GM12878 (cell line): ENCODE measurements around the gene HDDC3. TPM values are rescaled to one million over a fixed set of nuclear protein-coding genes. Genes with fewer than 3 reads are reported as not detected.

ENCODE experiments used
- ATAC-seq: fragments of 200-7000 bp; cut with Tn5 transposase; 3 replicates; pipeline ENCODE4 v1.9.1; 2020; ENCODE audit warnings: mild to moderate bottlenecking, moderate library complexity
- BruUV-seq: library from RNA; stranded (reverse); fragments of 400-500 nt; replicated peaks from 2 replicates; lab custom pipeline; 2021; lab: Mats Ljungman, UMichigan
- CTCF ChIA-PET: fragments of 300-600 bp; sonication (Branson Sonifier 250); formaldehyde crosslinking; extraction: SDS; loops from one replicate; lab custom pipeline; 2021; ENCODE audit warnings: inconsistent platforms; lab: Yijun Ruan, JAX
- POLR2A ChIA-PET: fragments of 350-600 bp; formaldehyde crosslinking; extraction: SDS; loops from one replicate; lab custom pipeline; 2021; ENCODE audit warnings: inconsistent platforms; lab: Charles Lee
- RAD21 ChIA-PET: fragments of 300-600 bp; sonication (Branson Sonifier 250); formaldehyde crosslinking; loops from one replicate; lab custom pipeline; 2023; ENCODE audit warnings: antibody characterized with exemption; ENCODE audit not compliant: unreplicated experiment; lab: Charles Lee
- SMC1A ChIA-PET: fragments of 300-600 bp; sonication (Branson Sonifier 250); formaldehyde crosslinking; loops from one replicate; lab custom pipeline; 2023; ENCODE audit not compliant: unreplicated experiment, uncharacterized antibody; lab: Charles Lee
- DNase-seq: peaks from one replicate; pipeline ENCODE4 v3.0.0-alpha.2; 2011; ENCODE audit warnings: low read depth, low spot score
- FAIRE-seq: peaks from 3 replicates; lab custom pipeline; 2011; peaks lifted over from hg19 to GRCh38; lab: Jason Lieb, UNC
- H2AFZ ChIP-seq: 2 replicates; pipeline ENCODE4 v1.6.0; 2011; ENCODE audit warnings: low read depth, low read length, control low read depth; ENCODE audit not compliant: control insufficient read depth
- H3K27ac ChIP-seq: 2 replicates; pipeline ENCODE4 v1.5.1; 2011; ENCODE audit warnings: control low read depth; ENCODE audit not compliant: control insufficient read depth, insufficient read depth
- H3K27me3 ChIP-seq, 2 experiments: replicated peaks in 1 of 2; 2 replicates each; pipeline versions ENCODE4 v1.6.0 to v1.6.1; 2011; ENCODE audit warnings: low read length in 1 of 2; ENCODE audit not compliant: control insufficient read depth in 2 of 2, insufficient read depth in 2 of 2
- H3K36me3 ChIP-seq, 2 experiments: 2 replicates each; pipeline ENCODE4 v1.5.1; 2011; ENCODE audit warnings: low read length in 1 of 2; ENCODE audit not compliant: control insufficient read depth in 2 of 2, insufficient read depth in 2 of 2
- H3K4me1 ChIP-seq: 2 replicates; pipeline ENCODE4 v1.6.1; 2011; ENCODE audit warnings: mild to moderate bottlenecking, low read length, moderate library complexity, mixed read lengths; ENCODE audit not compliant: control insufficient read depth, insufficient read depth
- H3K4me2 ChIP-seq: 2 replicates; pipeline ENCODE4 v1.6.0; 2011; ENCODE audit warnings: control low read depth; ENCODE audit not compliant: control insufficient read depth, insufficient read depth
- H3K4me3 ChIP-seq: fragments of 200-600 bp; sonication (generic); 2 replicates; pipeline ENCODE4 v1.5.1; 2016
- H3K79me2 ChIP-seq: 2 replicates; pipeline ENCODE4 v1.6.0; 2011; ENCODE audit warnings: low read length; ENCODE audit not compliant: control insufficient read depth, insufficient read depth
- H3K9ac ChIP-seq: 2 replicates; pipeline ENCODE4 v1.8.0; 2011; ENCODE audit warnings: low read length, control low read depth, mixed read lengths; ENCODE audit not compliant: control insufficient read depth, insufficient read depth
- H3K9me3 ChIP-seq: replicated peaks from 3 replicates; pipeline ENCODE4 v1.5.1; 2011; ENCODE audit warnings: mild to moderate bottlenecking, low read length; ENCODE audit not compliant: control insufficient read depth, insufficient read depth
- H4K20me1 ChIP-seq: 2 replicates; pipeline ENCODE4 v1.6.0; 2011; ENCODE audit not compliant: control insufficient read depth, insufficient read depth
- CTCF ChIP-seq, 3 experiments: IDR thresholded peaks in 2 of 3; conservative IDR thresholded peaks in 1 of 3; 2 replicates each; pipeline ENCODE4 v1.5.1; 2011; ENCODE audit warnings: low read depth in 3 of 3, low read length in 3 of 3, mild to moderate bottlenecking in 3 of 3, control low read depth in 2 of 3, moderate library complexity in 2 of 3, inconsistent platforms in 1 of 3, mixed read lengths in 1 of 3; ENCODE audit not compliant: control insufficient read depth in 2 of 3, insufficient read depth in 1 of 3; ENCODE audit errors: extremely low read depth in 1 of 3
- GATAD2B ChIP-seq: fragments of 450-650 bp; conservative IDR thresholded peaks from 2 replicates; pipeline ENCODE4 v1.6.1; 2017; ENCODE audit warnings: low read depth, mild to moderate bottlenecking, moderate library complexity
- MEF2A ChIP-seq: IDR thresholded peaks from 2 replicates; pipeline ENCODE4 v1.6.1; 2011; ENCODE audit warnings: low read depth, mild to moderate bottlenecking, low read length, moderate library complexity; ENCODE audit not compliant: insufficient read depth
- TCF7 ChIP-seq: IDR thresholded peaks from 2 replicates; pipeline ENCODE4 v1.6.1; 2014; ENCODE audit warnings: antibody characterized with exemption, borderline replicate concordance
- YBX1 ChIP-seq: fragments of 450-650 bp; IDR thresholded peaks from 2 replicates; pipeline ENCODE4 v1.6.1; 2016; ENCODE audit warnings: antibody characterized with exemption
- ZNF24 ChIP-seq: fragments of 450-650 bp; IDR thresholded peaks from 2 replicates; pipeline ENCODE4 v1.6.1; 2017; ENCODE audit warnings: antibody characterized with exemption, mild to moderate bottlenecking
- ZSCAN29 ChIP-seq: fragments of 450-650 bp; IDR thresholded peaks from 2 replicates; pipeline ENCODE4 v1.6.1; 2017; ENCODE audit warnings: mild to moderate bottlenecking, moderate library complexity
- WGBS: methylation state at CpG from one replicate; pipeline ENCODE4 v1.1.6; 2016; ENCODE audit warnings: low lambda C conversion rate; ENCODE audit not compliant: insufficient replicate concordance, insufficient coverage; ENCODE audit errors: missing lambda C conversion rate; 5-methylcytosine and 5-hydroxymethylcytosine counted together
- in situ Hi-C: fragments of 300-500 bp; cut with MboI; formaldehyde crosslinking; loops from 9 replicates; pipeline ENCODE4 v1.14.3; 2018; ENCODE audit warnings: mixed read lengths
- intact Hi-C: fragments of 100-400 bp; cut with micrococcal nuclease; formaldehyde crosslinking; loops from one replicate; pipeline ENCODE4 v1.14.2; 2022; ENCODE audit not compliant: unreplicated experiment
- polyA plus RNA-seq, 11 experiments: library from polyadenylated mRNA; depleted of rRNA in 4 of 11; unstranded in 6 of 11; stranded (reverse) in 5 of 11; fragments of >200 nt; fragmentation: Nextera tagmentation in 4 of 11; fragmentation: Illumina TruSeq in 1 of 11; extraction: Ambion mirVana in 4 of 11; extraction: Trizol in 1 of 11; gene quantifications; 1 replicate in 1 of 11; 2 replicates in 10 of 11; pipeline versions ENCODE4 v1.2.1 to v1.2.3, GENCODE V29; 2011 to 2016; ENCODE audit warnings: inconsistent platforms in 2 of 11, missing spikeins in 2 of 11, low read depth in 1 of 11
- total RNA-seq, 4 experiments: library from RNA; depleted of rRNA in 3 of 4; stranded (reverse); fragments of >200 nt in 3 of 4; fragmentation: Illumina TruSeq in 1 of 4; extraction: Trizol in 1 of 4; gene quantifications; 2 replicates each; pipeline versions ENCODE4 v1.2.1 to v1.2.3, GENCODE V29; 2013 to 2021
- TF ChIP-seq, protein P1 (sequence below): IDR thresholded peaks from 2 replicates; pipeline ENCODE4 v1.6.1; 2012; ENCODE audit warnings: low read depth, low read length, improper control_type of control experiment

Gene HDDC3
- total and polyA plus RNA-seq, 10 of the 15 experiments (the other 5 are each of a cell fraction or from before 2014, with no cell fraction given): 5.6 to 39.5 (median 23.0) TPM

- Histone ChIP-seq H3K4me1 (peaks cover 18% of the 10 kb centered on the region), H3K36me3 (peaks cover 29 to 46% of the 10 kb centered on the region in 2 experiments), H2AFZ (no peak overlapping the region)
- no peak for DNase-seq
- TF ChIP-seq GATAD2B: no peak
- no peak for TF ChIP-seq YBX1
- TF ChIP-seq, all 136 proteins: peak for 0
- no peak for FAIRE-seq
- Histone ChIP-seq H3K4me3 (no peak overlapping the region), H3K27me3 (no peaks in the 10 kb centered on the region), H3K9ac (no peak overlapping the region), H3K79me2 (peaks cover 13% of the 10 kb centered on the region), H3K9me3 (no peaks in the 10 kb centered on the region), H4K20me1 (no peaks in the 10 kb centered on the region), H3K4me2 (no peak overlapping the region), H3K27ac (no peak overlapping the region; the same call in 1 of the 2 replicates)
- intact Hi-C loops: no loop called here
- WGBS: 5% methylated on average over 1 of the region's 1 CpG
- ChIA-PET POLR2A (interaction anchor here (0.5 to 1.9 kb wide), 3 partner anchors 13 to 353 kb away, joined by 4 to 6 read pairs (median 4); no protein-coding TSS in a partner anchor), SMC1A (interaction anchor here (0.6 to 3.0 kb wide), 5 partner anchors 10 to 80 kb away, joined by 3 to 7 read pairs (median 4); no protein-coding TSS in a partner anchor), RAD21 (no interaction called here), CTCF (interaction anchor here (0.6 to 1.9 kb wide), 4 partner anchors 21 to 292 kb away, joined by 3 to 6 read pairs (median 4); no protein-coding TSS in a partner anchor)
- no TSS peak for BruUV-seq
- in situ Hi-C loops: loop anchor here (25.0 kb wide), 1 partner anchor 2008 kb away; no protein-coding TSS in a partner anchor
- ATAC-seq: no peak
Measured at GRCh38 chr15:90979582-90979981, 47.2 kb upstream of the HDDC3 start.

DNA sequence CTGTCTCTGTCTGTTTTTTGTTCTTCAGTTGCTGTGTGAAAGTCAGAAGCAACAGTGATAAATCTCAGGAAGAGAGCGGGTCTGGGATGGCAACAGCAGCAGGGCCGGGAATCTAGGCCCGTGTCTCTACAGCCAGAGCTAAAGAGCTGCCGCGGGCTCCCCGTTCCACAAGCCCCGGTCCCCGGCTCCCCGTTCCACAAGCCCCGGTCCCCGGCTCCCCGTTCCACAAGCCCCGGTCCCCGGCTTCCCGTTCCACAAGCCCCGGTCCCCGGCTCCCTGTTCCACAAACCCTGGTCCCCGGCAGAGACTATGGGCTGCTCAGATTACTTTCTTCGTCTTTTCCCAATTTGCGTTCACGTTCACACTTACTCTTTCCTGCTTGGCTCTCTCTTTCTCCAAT, 41.9 kb upstream of the HDDC3 start:
- peaks cover 27 to 51% of the 10 kb centered on the region in 2 experiments for H3K36me3 ChIP-seq
- ChIA-PET SMC1A (no interaction called here), RAD21 (no interaction called here), CTCF (no interaction called here), POLR2A (no interaction called here)
- H3K4me3 ChIP-seq: no peak overlapping the region
- WGBS: 100% methylated on average over 9 of the region's 21 CpGs
- H3K27ac ChIP-seq: no peak overlapping the region
- H3K79me2 ChIP-seq: no peaks in the 10 kb centered on the region
- no peaks in the 10 kb centered on the region for H3K9me3 ChIP-seq
- ATAC-seq (no peak), FAIRE-seq (no peak), DNase-seq (no peak)
- H3K27me3 ChIP-seq: no peaks in the 10 kb centered on the region
- H3K4me2 ChIP-seq: no peak overlapping the region
- no TSS peak for BruUV-seq
- no peak overlapping the region for H2AFZ ChIP-seq
- no peaks in the 10 kb centered on the region for H3K4me1 ChIP-seq
- TF ChIP-seq ZSCAN29 (no peak), ZNF24 (no peak), MEF2A (no peak), TCF7 (no peak), CTCF (IDR thresholded peaks at IDR 0.05 in 2 of 3, conservative IDR thresholded peaks at IDR 0.05 in 1 of 3; ENCODE audit: control insufficient read depth in 2 of 3, extremely low read depth in 1 of 3, insufficient read depth in 1 of 3, low read depth in 3 of 3, low read length in 3 of 3) (no peak)
- TF ChIP-seq, protein P1, sequence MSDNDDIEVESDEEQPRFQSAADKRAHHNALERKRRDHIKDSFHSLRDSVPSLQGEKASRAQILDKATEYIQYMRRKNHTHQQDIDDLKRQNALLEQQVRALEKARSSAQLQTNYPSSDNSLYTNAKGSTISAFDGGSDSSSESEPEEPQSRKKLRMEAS: no peak
- intact Hi-C loops (no loop called here), in situ Hi-C loops (loop anchor here (25.0 kb wide), 1 partner anchor 1387 kb away; the partner anchor contains the start of gene TICRR)
- no peaks in the 10 kb centered on the region for H4K20me1 ChIP-seq
- H3K9ac ChIP-seq: no peak overlapping the region
